Ovary (tissue), 3 donors: Measurements from ENCODE around the gene DHRS3.

Source experiments
- POLR2A ChIP-seq: fragments of 450-650 bp; IDR thresholded peaks from one replicate; pipeline ENCODE4 v1.6.1; 2017; ENCODE audit warnings: antibody characterized with exemption, mild to moderate bottlenecking, moderate library complexity
- TF ChIP-seq, protein P1 (sequence below), 3 donors: fragments of 450-650 bp in 2 of 3; fragments of 200-600 bp in 1 of 3; IDR thresholded peaks; one replicate each; pipeline versions ENCODE4 v1.5.1 to v1.8.0; 2016 to 2022; ENCODE audit warnings: antibody characterized with exemption in 3 of 3, mild to moderate bottlenecking in 1 of 3
- donor health status: DM: no; HTN: no; CAD: no.

DNA sequence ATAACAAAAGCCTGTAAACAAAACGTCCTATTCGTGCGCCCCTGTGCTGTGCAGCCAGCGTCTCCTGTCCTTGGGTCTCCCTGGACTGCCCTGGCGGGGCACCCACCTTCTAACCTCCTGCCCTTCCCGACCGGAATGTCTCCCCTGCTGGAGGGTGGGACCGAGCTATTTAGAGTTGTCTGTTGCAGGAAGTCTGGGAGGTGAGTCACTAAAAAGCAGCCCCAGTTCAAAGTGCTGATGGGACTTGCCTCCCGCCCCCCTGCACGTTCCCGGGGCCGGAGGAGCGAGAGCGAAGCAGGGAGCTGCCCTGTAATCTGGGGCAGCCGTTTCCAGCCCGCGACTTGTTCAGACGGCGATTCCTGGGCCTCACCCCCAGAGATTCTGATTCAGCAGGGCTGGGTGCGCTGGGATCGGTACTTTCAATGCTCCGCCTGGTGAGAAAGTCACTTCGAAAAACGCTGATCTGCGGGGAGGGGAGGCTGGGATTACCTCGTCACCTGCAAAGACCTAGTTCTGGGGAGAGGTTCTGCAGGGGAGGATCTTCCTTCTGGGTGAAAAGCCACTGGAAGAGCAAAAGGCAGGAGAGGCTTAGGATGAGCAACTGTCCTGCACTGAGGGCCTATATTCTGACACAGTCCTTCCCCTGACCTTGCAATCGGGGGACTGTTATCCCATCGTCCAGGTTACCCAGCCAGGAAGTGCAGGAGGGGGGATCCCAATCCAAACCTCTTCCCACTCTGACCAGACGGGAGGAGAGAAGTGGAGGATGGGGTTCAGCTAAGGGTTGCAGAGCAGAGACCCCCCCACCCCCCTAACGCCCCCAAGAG lies 1.2 kb upstream of the DHRS3 start:
- TF ChIP-seq, protein P1, sequence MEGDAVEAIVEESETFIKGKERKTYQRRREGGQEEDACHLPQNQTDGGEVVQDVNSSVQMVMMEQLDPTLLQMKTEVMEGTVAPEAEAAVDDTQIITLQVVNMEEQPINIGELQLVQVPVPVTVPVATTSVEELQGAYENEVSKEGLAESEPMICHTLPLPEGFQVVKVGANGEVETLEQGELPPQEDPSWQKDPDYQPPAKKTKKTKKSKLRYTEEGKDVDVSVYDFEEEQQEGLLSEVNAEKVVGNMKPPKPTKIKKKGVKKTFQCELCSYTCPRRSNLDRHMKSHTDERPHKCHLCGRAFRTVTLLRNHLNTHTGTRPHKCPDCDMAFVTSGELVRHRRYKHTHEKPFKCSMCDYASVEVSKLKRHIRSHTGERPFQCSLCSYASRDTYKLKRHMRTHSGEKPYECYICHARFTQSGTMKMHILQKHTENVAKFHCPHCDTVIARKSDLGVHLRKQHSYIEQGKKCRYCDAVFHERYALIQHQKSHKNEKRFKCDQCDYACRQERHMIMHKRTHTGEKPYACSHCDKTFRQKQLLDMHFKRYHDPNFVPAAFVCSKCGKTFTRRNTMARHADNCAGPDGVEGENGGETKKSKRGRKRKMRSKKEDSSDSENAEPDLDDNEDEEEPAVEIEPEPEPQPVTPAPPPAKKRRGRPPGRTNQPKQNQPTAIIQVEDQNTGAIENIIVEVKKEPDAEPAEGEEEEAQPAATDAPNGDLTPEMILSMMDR (IDR thresholded peaks at IDR 0.05), result peak in 1 of 3 donors; percentile 5
- TF ChIP-seq POLR2A, result peak; percentile 8
